OCI-LY7 (cell line): ENCODE results near the gene ZC3H11A.

Experiments
- CTCF ChIP-seq: fragments of 200-600 bp; sonication (generic); conservative IDR thresholded peaks from 2 replicates; pipeline ENCODE4 v1.5.1; 2014; ENCODE audit warnings: mild to moderate bottlenecking, antibody characterized with exemption, low read length, moderate library complexity, mixed read lengths
- EZH2phosphoT487 ChIP-seq: fragments of 200-600 bp; sonication (generic); IDR thresholded peaks from 2 replicates; pipeline ENCODE4 v1.6.1; 2018; ENCODE audit warnings: low read depth, borderline replicate concordance, mild to moderate bottlenecking, mixed run types, antibody characterized with exemption, low read length, moderate library complexity, mixed read lengths

- TF ChIP-seq CTCF (no peak), EZH2phosphoT487 (no peak)
Measured at GRCh38 chr1:203791498-203791897, 3.9 kb upstream of the ZC3H11A start.
